HG02642 (cell line): Measurements from ENCODE around the gene TTYH1.
"Not testable (repeated sequence)": the region's sequence is repeated elsewhere in the genome, so short reads cannot be mapped to it uniquely, and the experiment has no call there.

Experiments used
- ATAC-seq: cut with Tn5 transposase; IDR thresholded peaks from one replicate; pipeline ENCODE4 v1.9.1; 2021; ENCODE audit warnings: mild to moderate bottlenecking; ENCODE audit not compliant: unreplicated experiment, poor library complexity

Gene TTYH1

DNA sequence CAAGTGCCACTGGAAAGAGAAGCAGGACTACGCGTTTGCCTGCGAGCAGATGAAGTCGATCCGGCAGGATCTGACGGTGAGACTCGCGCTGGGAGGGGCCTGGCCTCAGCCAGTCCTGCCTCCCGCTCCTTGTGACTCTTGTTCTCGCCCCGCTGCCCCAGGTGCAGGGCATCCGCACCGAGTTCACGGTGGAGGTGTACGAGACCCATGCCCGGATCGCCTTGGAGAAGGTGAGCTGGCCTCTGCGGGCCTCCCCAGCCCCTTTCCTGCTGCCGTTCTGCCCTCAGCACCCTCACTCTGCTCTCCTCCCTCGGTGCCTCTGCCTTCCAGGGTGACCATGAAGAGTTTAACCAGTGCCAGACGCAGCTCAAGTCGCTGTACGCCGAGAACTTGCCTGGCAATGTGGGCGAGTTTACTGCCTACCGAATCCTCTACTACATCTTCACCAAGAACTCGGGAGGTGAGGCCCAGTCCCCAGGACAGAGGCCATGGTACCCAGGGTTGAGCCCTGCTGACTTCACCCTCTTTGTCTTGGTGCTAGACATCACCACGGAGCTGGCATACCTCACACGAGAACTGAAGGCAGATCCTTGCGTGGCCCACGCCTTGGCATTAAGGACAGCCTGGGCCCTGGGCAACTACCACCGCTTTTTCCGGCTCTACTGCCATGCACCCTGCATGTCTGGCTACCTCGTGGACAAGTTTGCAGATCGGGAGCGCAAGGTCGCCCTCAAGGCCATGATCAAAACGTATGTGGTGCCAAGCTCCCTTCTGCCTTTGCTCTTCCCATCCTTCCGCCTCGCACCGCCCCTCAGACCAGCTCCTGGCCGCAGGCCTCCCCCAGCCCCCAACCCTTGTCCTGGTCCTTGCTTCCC, 42.7 kb downstream of the TTYH1 start:
- no peak for ATAC-seq

DNA sequence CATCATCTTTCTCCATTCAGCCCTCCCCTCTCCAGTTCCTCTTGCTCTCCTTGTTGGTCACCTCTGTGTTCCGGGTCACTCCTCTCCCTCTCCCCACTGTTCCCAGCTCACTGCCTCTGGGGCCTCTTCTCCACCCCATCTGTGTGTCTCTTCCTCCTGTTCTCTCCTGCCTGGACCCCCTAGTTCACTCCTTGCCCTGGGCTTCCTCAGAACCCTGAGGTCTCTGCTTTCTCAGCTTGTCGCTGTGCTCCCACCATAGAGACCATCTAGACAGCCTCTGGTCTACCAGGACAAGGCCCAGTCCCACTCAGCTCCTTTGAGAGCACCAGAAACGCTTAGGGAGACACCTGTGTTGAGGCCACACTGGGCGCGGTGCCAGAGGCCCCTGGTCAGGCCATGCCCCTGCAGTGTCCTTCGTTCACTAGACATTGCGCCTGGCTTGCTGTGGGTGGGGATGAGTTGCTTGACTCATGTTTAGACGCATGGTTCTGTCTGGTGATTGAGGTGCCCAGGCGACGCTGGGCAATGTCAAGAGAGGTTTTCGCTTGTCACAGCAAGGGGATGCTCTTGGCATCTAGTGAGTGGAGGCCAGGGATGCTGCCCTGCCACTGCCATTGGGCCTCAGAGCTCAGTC, 43.5 kb downstream of the TTYH1 start:
- ATAC-seq = no peak

DNA sequence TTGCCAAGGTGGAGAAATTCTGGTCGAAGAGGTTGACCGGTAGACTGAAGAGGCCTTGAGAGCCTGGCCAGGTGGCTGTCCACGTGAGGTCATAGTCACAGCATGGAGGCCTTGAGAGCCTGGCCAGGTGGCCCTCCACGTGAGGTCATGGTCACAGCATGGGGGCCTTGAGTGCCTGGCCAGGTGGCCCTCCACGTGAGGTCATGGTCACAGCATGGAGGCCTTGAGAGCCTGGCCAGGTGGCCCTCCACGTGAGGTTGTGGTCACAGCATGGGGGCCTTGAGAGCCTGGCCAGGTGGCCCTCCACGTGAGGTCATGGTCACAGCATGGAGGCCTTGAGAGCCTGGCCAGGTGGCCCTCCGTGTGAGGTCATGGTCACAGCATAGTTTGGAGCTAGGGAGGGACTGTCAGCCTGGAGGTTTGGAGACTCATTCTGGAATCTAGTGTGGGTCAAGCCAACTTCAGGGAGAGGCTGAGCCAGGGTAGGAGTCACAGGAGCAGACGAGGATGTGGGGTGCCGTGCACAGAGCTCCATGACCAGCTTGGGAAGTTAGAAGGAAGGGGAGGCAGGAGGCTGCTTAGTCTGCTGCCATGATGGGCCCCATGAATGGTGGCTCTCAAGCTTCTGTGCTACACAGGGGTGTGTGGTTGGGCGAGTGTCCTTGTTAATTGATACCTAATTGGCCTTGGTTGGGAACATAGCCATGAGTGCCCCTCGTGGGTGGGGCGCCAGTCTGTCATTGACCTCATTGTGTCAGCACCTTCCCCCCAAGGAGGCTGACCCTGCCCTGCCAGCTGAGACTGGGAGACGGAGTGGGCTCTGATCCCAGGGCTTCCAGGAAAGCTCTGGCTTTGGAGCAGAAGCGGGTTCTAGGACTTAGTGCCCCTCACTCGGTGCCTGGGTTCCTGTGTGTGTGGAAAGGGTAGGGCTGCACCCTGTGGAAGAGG, 44.3 kb downstream of the TTYH1 start:
- ATAC-seq = no peak

DNA sequence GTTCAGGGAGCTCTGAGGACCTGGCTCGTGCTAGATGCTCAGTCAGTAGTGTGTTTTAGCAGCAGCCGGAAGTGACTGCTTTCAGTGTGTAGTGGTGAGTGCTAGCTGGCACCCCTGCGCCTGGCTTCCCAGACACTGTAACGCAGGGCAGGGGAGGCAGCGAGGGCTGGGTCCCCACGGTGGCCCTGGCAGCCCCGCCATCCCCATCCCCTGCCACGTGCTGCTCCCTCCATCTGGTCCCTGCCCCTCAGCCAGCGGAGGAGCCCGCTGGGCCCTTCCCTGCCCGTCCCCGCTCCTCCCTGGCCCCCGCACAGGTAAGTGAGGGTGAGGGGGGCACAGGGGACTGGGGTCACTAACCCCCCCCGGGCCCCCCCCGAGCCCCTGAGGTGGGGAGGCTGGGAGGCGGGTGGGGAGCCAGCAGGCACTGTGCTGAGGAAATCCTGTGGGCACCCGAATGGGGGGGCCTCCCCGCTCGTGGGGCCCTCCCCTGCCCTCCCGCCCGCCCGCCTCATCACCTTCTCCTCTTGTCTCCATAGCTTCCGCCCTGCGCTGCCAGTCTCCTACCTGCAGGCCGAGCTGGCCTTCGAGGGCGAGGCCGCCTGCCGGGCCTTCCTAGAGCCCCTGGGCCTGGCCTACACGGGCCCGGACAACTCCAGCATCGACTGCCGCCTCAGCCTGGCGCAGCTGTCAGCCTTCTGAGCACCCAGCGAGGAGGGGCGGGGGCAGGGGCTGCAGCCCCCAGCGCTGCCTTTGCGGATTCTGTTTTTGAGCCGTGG, 45.2 kb downstream of the TTYH1 start:
- no peak for ATAC-seq

DNA sequence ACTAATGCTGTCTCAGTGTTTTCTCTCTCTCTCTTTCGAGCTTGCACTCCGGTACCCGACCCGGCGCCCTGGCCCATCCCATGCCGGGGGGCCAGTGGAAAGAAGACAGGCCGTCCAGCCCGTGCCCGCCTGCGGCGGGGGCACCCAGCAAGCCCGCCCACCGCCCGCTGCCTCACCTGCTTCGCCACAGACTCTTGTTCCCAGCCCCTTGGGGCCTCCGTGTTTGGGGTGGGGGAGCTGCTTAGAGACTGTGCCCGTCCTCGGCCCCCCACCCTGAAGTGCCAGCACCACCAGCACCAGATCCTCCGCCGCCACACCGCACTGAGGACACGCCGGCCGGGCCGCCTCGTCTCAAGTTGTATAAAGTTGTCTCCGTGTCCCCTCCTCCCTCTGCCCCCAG, 45.9 kb downstream of the TTYH1 start:
- no peak for ATAC-seq

DNA sequence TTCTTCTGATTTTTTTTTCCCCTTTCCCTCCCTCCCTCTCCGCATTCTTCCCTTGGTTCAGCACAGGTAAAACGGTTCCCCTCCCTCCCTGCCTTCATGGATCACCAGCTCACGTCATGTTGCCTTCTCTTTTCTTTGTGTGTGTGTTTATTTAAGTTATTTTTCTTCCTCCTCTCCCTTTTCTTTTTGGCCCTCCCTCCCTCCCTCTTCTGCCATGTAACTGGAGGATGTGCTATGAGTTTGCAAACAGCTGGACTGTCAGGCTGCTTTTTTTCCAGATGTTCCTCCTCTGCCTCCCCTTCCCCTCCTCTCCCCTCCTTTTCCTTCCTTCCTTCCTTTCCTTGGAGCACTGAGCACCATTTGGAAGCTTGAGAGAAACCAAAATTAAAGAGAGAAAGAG, 46.3 kb downstream of the TTYH1 start:
- ATAC-seq = no peak

DNA sequence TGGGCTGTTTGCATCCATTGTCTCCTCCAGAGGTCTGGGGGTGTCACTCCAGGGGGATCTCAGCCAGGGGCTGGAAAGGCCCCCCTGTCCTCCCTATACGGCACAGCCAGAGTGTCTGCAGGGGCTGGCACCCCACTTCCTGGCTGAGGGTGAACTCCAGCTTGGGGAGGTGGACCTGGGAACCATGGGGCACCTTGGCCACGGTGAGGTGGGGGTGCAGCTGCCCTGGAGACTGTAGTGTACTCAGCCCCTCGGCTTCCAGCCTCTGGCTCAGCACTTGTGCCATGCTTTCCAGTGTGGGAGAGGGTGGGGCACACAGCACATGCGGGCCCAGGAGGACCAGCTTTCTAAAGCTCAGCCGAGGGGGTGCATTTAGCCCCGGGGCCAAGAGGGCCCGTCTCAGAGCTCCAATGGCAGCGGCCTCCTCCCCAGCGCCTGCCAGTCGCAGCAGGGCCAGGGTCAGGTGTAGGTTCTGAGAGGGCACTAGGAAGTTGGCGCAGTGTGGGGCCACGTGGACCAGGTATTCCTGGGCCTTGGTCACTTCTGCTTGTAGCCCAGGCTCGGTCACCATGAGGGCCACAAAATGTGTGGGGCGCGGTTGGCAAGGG, 46.9 kb downstream of the TTYH1 start:
- no peak for ATAC-seq

DNA sequence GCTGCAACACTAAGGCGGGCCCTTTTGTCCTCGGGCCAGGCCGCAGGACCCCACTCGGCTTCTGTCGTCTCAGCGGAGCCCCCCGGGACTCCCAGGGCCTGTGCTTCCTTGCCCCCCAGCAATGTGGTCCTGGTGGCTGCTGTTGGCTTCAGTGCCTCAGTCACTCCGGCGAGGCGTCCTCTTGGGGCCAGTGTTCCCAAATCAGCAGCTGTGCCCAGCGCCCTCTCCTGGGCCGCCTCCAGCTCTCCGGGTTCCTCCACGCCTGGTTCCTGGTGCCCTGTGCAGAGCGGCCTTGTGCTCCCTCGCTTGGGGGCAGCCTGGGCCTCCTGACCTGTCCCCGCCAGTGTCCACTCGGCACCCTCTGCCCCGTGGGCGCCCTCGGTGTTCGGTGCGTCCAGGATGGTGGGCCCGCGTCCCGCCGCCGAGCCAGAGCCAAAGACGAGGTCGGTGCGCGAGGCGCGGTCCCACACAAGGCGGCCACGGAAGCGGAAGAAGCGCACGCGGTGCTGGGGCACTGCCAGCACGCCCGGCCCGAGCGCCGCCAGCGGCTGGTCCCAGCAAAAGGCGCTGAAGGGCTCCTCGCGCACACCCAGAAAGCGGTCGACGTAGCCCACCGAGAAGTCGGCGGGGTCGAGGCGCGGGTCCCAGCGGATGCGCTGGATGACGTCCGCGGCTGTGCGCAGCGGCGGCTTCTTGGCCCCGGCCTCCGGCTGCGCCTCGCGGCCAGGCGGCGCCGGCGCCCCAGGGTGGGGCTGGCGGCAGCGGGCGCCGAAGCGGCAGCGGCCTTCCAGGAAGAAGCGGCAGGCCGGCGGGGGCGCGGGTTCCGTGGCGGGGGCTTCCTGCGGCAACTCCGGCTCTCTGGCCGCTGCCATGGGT, 47.6 kb downstream of the TTYH1 start:
- ATAC-seq = peak; percentile 9

DNA sequence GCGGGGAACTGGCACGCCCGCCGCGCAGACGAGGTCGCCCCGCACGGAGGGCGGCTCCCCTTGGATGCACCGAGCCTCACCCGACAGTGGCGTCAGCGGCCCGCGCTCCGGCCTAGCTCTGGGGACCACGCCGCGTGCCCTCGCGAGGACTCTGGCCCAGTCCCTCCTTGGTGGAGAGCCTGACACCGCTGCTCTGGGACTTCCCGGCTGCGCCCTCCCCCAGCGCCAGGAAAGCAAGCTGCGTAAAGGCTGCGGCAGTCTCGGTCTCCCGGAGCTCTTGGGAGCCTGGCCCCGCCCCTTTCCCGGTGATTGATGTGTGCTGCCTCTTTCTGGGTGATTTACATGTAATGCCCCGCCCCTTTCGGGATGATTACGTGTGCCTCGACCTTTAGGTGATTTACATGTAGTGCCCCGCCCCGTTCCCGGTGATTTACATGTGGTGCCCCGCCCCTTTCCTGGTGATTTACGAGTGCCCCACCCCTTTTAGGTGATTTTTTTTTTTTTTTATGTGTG, 48.3 kb downstream of the TTYH1 start, which contains the start of gene LENG9:
TSS of gene LENG9 (minus strand) at position 248 of the 513 bp plus-strand sequence. CDS start 252 bp downstream, outside the sequence.
- ATAC-seq = peak; percentile 58

DNA sequence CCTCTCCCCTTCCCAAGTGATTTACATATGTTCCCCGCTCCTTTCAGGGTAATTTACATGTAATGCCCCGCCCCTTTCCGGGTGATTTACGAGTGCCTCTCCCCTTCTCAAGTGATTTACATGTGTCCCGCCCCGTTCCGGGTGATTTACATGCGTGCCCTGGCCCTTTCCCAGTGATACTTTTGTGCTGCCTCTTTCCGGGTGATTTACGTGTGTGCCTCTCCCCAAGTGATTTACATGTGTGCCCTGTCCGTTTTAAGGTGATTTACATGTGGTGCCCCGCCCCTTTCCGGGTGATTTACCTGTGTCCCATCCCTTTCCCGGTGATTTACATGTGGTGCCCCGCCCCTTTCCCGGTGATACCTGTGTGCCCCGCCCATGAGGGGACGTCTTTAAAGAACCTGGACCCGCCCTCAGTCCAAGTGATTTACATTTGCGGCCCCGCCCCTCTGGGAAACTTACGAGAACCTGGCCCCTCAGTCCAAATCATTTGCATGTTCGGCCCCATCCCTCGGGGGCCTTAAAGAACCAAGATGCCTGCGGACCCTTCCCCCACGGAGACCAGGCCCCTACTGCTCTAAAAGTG, 48.9 kb downstream of the TTYH1 start:
- peak; percentile 49 for ATAC-seq

DNA sequence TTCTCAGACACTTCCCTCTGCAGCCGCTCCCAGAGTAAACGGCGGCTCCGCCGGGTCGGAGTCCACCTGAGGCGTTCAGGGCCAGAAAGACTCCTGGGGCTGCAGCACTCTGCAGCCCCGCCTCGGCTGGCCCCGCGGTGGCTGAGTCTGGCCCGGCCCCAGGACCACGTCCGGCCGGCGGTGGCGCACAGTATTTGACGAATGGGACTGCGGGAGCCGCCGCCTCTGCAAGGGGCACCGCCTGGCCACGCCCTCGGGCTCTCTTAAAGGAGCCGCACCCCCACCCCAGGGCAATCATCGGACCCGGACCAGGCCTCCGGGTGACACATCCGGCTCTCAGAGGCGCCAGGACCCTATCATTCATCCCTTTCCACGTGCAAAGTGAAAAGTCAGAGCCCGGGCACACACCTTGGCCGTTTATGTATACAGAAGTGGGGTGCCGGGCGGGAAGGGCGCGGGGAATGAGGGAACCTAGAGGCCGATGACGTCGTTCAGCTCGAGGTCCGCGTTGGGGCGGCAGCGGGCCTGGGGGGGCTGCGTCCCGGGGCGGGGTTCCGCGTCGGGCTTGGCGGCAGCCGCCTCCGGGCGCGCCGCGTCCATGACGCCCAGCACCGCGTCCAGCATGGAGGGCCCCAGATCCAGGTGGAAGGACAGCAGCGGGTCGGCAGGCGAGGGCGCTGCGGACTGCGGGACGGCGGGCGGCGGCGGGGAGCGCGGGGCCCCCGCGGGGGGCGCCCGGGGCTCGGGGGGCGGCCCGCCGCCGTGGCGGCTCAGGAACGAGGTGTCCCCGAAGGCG, 49.6 kb downstream of the TTYH1 start:
- peak; percentile 49 for ATAC-seq

DNA sequence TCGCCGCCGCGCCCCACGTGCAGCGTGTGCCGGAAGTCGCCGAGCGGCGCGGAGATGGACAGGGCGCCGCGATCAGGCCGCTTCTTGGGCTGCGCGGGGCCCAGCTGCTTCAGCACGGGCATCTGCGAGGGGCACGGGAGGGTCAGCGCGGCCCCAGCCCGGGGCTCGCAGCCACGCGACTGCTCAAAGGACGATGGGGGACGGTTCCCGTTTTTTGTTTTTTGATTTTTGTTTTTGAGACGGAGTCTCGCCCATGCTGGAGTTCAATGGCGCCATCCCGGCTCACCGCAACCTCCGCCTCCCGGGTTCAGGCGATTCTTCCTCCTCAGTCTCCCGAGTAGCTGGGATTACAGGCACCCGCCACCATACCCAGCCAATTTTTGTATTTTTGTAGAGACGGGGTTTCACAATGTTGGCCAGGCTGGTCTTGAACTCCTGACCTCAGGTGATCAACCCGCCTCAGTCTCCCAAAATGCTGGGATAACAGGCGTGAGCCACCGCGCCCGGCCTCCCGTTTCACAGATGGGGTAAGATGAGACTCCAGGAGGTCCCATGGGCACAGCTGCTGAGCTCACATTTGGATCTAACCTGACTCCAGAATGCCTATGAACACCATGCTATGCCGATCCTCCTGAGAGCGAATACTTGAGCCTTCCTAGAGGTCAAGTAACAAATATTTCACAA, 50.3 kb downstream of the TTYH1 start:
- no peak for ATAC-seq

DNA sequence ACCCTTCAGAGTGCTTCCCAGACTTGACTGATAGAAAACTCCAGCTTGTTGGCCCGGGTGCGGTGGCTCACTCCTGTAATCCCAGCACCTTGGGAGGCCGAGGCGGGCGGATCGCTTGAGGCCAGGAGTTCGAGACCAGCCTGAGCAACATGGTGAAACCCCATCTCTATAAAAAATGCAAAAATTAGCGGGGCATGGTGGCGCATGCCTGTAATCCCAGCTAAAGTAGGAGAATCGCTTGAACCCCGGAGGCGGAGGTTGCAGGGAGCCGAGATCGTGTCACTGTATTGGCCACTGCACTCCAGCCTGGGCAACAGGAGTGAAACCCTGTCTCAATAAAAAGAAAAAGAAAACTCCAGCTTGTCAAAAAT, 50.8 kb downstream of the TTYH1 start:
- not testable (repeated sequence) for ATAC-seq

DNA sequence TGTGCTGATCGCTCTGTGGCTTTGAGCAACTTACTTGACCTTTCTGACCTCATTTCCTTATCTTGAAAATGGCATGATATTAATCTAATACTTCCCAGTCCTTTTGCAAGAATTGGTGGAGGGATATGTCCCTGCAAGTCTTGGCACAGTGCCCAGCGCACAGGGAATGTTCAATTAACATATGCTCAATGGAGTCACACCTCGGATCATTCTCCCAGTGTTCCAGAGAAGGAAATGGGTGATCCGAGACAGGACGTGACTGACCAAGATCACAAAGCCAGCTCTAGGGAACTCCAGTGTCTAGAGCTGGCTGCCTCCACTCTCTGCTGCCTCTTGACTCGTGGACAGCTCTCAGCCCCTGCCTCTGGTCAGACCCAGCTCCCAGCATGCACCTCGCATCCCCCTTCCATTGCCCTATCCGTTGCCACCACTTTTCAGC, 54.3 kb downstream of the TTYH1 start:
- ATAC-seq = no peak

DNA sequence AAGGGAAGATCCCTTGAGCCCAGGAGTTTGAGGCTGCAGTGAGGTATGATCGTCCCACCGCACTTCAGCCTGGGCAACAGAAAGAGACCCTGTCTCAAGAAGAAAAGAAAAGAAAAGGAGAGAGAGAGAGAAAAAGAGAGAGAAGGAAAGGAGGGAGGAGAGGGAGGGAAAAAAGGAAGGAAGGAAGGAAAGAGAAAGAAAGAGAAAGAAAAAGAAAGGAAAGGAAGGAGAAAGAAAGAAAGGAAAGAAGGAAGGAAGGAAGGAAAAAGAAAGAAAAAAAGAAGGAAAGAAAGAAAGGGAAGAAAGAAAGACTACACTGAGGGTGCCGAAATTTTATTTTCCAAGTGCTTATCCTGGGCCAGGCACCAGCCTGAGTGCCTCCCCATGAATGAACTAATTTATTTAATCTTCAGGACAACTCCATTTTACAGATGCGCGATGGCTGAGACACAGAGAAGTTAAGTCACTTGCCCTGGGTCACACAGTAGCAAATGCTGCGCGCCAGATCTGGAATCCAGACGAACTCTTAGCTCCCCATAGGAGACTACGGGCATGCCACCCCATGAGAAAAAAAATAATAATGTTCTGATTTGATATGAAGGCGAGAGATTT, 55.1 kb downstream of the TTYH1 start:
- no peak for ATAC-seq
